HG03103 (cell line): ENCODE results near the gene SLC5A9.

ENCODE experiments used
- ATAC-seq: cut with Tn5 transposase; IDR thresholded peaks from one replicate; pipeline ENCODE4 v1.9.1; 2021; ENCODE audit warnings: low read depth; ENCODE audit not compliant: unreplicated experiment

Gene SLC5A9

DNA sequence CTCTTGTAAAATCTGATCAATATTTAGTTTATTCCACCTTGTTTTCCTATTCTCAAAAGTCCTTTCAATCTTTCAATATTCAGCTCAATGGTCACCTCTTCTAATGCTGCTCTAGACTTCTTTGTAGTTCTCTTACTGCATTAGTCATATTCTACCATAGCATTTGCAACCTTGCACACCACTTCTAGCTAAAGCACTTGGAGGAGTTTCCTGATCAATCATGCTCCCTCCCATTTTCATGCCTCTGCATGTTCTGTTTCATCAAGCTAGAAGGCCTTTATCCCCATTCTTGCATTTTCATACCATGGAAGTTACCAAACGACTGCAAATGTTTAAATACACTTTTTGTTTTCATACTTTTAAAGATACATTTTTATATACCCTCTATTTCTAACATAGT lies 72.1 kb downstream of the SLC5A9 start:
- ATAC-seq, result no peak
